ENCODE measurements around the gene TCP11L2. TPM values are rescaled to one million over a fixed set of nuclear protein-coding genes. Genes with fewer than 3 reads are reported as not detected.

The TCP11L2 gene
- total and polyA plus RNA-seq, 2 of the 13 experiments (the other 11 are each of a cell fraction or from before 2014, with no cell fraction given): 4.6 to 24.1 TPM

DNA sequence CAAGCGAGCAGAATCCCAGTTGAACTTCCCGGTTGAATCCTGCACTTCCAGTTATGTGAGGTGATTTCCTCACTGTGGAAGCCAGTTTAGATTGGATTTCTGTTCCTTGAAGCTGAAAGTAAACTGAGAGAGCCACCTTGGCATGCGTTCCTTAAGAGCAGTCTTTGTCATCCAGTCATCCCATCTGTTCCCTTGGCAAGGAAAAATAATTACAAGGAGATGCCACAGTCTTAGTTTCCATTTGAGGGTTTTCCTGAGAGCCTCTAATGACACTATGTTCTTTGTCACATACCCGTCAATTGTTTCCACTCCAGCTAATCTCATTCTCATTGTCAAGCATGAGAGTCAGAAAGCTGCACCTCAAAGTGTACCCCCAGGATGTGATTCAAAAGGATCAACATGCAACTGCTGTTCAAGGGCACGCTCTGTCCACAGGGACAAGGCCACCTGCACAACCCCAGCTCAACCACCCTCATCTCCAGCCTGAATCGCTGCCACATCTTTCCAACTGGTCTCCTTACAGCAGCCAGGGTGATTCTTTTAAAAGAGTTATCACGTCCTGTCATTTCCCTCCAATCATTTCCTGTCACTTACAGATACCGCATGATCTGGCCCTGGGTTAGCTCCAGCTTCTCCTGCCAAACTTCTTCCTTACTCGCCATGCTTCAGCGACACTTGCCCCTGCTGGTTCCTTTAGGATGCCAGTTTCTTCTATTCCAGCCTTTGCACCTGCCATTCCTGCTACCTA is 18.0 kb upstream of the TCP11L2 start (continued):
- TF ChIP-seq, protein P1, sequence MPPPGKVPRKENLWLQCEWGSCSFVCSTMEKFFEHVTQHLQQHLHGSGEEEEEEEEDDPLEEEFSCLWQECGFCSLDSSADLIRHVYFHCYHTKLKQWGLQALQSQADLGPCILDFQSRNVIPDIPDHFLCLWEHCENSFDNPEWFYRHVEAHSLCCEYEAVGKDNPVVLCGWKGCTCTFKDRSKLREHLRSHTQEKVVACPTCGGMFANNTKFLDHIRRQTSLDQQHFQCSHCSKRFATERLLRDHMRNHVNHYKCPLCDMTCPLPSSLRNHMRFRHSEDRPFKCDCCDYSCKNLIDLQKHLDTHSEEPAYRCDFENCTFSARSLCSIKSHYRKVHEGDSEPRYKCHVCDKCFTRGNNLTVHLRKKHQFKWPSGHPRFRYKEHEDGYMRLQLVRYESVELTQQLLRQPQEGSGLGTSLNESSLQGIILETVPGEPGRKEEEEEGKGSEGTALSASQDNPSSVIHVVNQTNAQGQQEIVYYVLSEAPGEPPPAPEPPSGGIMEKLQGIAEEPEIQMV (CRISPR knock-in tag; IDR thresholded peaks at IDR 0.05; ENCODE audit: low read depth): peak; percentile 47; the same call in 1 of the 2 replicates
- TF ChIP-seq KDM3A (CRISPR knock-in tag; IDR thresholded peaks at IDR 0.05; ENCODE audit: low read depth): 0 out of 2 replicates have a peak, but pooled peaks have one; percentile 29
- TF ChIP-seq TAF15 (IDR thresholded peaks at IDR 0.05; ENCODE audit: low read depth, low read length, poor library complexity, severe bottlenecking): no peak
- no peak for TF ChIP-seq ZNF468 (CRISPR knock-in tag; IDR thresholded peaks at IDR 0.05)
- no peak for TF ChIP-seq ZNF253 (CRISPR knock-in tag; IDR thresholded peaks at IDR 0.05; ENCODE audit: borderline replicate concordance)
- TF ChIP-seq PCBP1 (IDR thresholded peaks at IDR 0.05; ENCODE audit: borderline replicate concordance, low read depth, low read length): no peak
- TF ChIP-seq SRSF4 (IDR thresholded peaks at IDR 0.05; ENCODE audit: low read depth, low read length, poor library complexity, severe bottlenecking): no peak
- no peak for TF ChIP-seq SMAD1 (CRISPR knock-in tag; IDR thresholded peaks at IDR 0.05; ENCODE audit: borderline replicate concordance, low read depth)
- TF ChIP-seq, protein P2, sequence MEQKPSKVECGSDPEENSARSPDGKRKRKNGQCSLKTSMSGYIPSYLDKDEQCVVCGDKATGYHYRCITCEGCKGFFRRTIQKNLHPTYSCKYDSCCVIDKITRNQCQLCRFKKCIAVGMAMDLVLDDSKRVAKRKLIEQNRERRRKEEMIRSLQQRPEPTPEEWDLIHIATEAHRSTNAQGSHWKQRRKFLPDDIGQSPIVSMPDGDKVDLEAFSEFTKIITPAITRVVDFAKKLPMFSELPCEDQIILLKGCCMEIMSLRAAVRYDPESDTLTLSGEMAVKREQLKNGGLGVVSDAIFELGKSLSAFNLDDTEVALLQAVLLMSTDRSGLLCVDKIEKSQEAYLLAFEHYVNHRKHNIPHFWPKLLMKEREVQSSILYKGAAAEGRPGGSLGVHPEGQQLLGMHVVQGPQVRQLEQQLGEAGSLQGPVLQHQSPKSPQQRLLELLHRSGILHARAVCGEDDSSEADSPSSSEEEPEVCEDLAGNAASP (CRISPR knock-in tag; IDR thresholded peaks at IDR 0.05; ENCODE audit: borderline replicate concordance): peak; percentile 87; the same call in 1 of the 2 replicates
- TF ChIP-seq ZMYM2 (CRISPR knock-in tag; IDR thresholded peaks at IDR 0.05): no peak
- TF ChIP-seq CHD4 (IDR thresholded peaks at IDR 0.05; ENCODE audit: borderline replicate concordance, low read length): no peak
- no peak for TF ChIP-seq SMYD3 (CRISPR knock-in tag; IDR thresholded peaks at IDR 0.05)
- TF ChIP-seq ZBTB7A (CRISPR knock-in tag; IDR thresholded peaks at IDR 0.05): peak; percentile 37; the same call in 1 of the 2 replicates
- no peak for TF ChIP-seq ZSCAN30 (CRISPR knock-in tag; IDR thresholded peaks at IDR 0.05)
- peak; percentile 49; the same call in 1 of the 2 replicates for TF ChIP-seq SMARCE1 (IDR thresholded peaks at IDR 0.05; ENCODE audit: borderline replicate concordance)
- TF ChIP-seq RXRB (CRISPR knock-in tag; IDR thresholded peaks at IDR 0.05; ENCODE audit: borderline replicate concordance): peak; percentile 95
- TF ChIP-seq RFXAP (CRISPR knock-in tag; IDR thresholded peaks at IDR 0.05; ENCODE audit: borderline replicate concordance): 0 out of 2 replicates have a peak, but pooled peaks have one; percentile 45
- TF ChIP-seq EZH2 (conservative IDR thresholded peaks at IDR 0.05; ENCODE audit: low read depth, low read length): no peak
- TF ChIP-seq SIX1 (CRISPR knock-in tag; IDR thresholded peaks at IDR 0.05; ENCODE audit: borderline replicate concordance): peak; percentile 56; the same call in 1 of the 2 replicates
- TF ChIP-seq ZNF124 (CRISPR knock-in tag; IDR thresholded peaks at IDR 0.05): no peak
- TF ChIP-seq NONO (IDR thresholded peaks at IDR 0.05): no peak
- TF ChIP-seq NONO (CRISPR knock-in tag; conservative IDR thresholded peaks at IDR 0.05): peak; percentile 63; the same call in 1 of the 2 replicates
- TF ChIP-seq, protein P3, sequence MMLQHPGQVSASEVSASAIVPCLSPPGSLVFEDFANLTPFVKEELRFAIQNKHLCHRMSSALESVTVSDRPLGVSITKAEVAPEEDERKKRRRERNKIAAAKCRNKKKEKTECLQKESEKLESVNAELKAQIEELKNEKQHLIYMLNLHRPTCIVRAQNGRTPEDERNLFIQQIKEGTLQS (CRISPR knock-in tag; IDR thresholded peaks at IDR 0.05): peak; percentile 68; the same call in 1 of the 2 replicates
- TF ChIP-seq TBP (CRISPR knock-in tag; IDR thresholded peaks at IDR 0.05): no peak
- no peak for TF ChIP-seq ELF1 (CRISPR knock-in tag; IDR thresholded peaks at IDR 0.05)
- TF ChIP-seq ZNF101 (CRISPR knock-in tag; IDR thresholded peaks at IDR 0.05; ENCODE audit: borderline replicate concordance, low read depth): no peak
- TF ChIP-seq ZBTB3 (CRISPR knock-in tag; IDR thresholded peaks at IDR 0.05; ENCODE audit: borderline replicate concordance, low read depth): no peak
- TF ChIP-seq ZFAT (CRISPR knock-in tag; conservative IDR thresholded peaks at IDR 0.05): no peak
- no peak for TF ChIP-seq TMF1 (CRISPR knock-in tag; IDR thresholded peaks at IDR 0.05; ENCODE audit: low read depth)
